Subcutaneous abdominal adipose tissue (tissue), 5 donors: ENCODE results near the gene TPSAB1.

Experiments used
- H3K27ac ChIP-seq: one replicate; pipeline ENCODE4 v1.7.0; 2013; ENCODE audit warnings: low read depth, mild to moderate bottlenecking, inconsistent platforms, low read length, moderate library complexity
- H3K27me3 ChIP-seq, 5 donors: one replicate each; pipeline ENCODE4 v1.7.0; 2013; ENCODE audit warnings: low read length in 5 of 5, inconsistent platforms in 1 of 5; ENCODE audit not compliant: control insufficient read depth in 5 of 5, insufficient read depth in 4 of 5
- H3K36me3 ChIP-seq, 5 donors: one replicate each; pipeline ENCODE4 v1.7.0; 2013; ENCODE audit warnings: low read length in 5 of 5; ENCODE audit not compliant: control insufficient read depth in 5 of 5, insufficient read depth in 5 of 5
- H3K4me1 ChIP-seq, 5 donors: one replicate each; pipeline ENCODE4 v1.7.0; 2013; ENCODE audit warnings: low read length in 5 of 5, mild to moderate bottlenecking in 3 of 5, moderate library complexity in 1 of 5; ENCODE audit not compliant: control insufficient read depth in 5 of 5, insufficient read depth in 5 of 5
- H3K4me3 ChIP-seq, 5 donors: one replicate each; pipeline ENCODE4 v1.7.0; 2013; ENCODE audit warnings: low read length in 5 of 5, low read depth in 1 of 5
- H3K9ac ChIP-seq, 5 donors: one replicate each; pipeline ENCODE4 v1.7.0; 2013; ENCODE audit warnings: low read length in 5 of 5, mild to moderate bottlenecking in 4 of 5, moderate library complexity in 3 of 5
- H3K9me3 ChIP-seq, 5 donors: one replicate each; pipeline ENCODE4 v1.7.0; 2013; ENCODE audit warnings: low read length in 5 of 5; ENCODE audit not compliant: control insufficient read depth in 5 of 5
- donor health status: healthy.
- donor health status: healthy.
- donor health status: healthy.
- donor health status: healthy.
- donor health status: healthy.

TPSAB1 gene

GRCh38 chr16:1258906-1259759 lies 18.6 kb downstream of the TPSAB1 start:
- H3K36me3 ChIP-seq: no peaks in the 10 kb centered on the region
- H3K4me1 ChIP-seq: no peaks in the 10 kb centered on the region
- H3K9ac ChIP-seq: no peak overlapping the region
- H3K4me3 ChIP-seq: no peak overlapping the region
- no peaks in the 10 kb centered on the region for H3K9me3 ChIP-seq
- H3K27ac ChIP-seq: no peak overlapping the region
- peaks cover 32 to 59% (median 49%) of the 10 kb centered on the region in 5 donors for H3K27me3 ChIP-seq

GRCh38 chr16:1259760-1260068 lies 19.2 kb downstream of the TPSAB1 start:
- Histone ChIP-seq H3K4me3 (no peak overlapping the region), H3K36me3 (no peaks in the 10 kb centered on the region), H3K27ac (no peak overlapping the region), H3K9ac (no peak overlapping the region), H3K27me3 (peaks cover 32 to 59% (median 49%) of the 10 kb centered on the region in 5 donors), H3K4me1 (no peaks in the 10 kb centered on the region), H3K9me3 (no peaks in the 10 kb centered on the region)

GRCh38 chr16:1260101-1260680 lies 19.7 kb downstream of the TPSAB1 start:
- no peak overlapping the region for H3K4me3 ChIP-seq
- no peaks in the 10 kb centered on the region for H3K4me1 ChIP-seq
- H3K36me3 ChIP-seq: no peaks in the 10 kb centered on the region
- H3K9ac ChIP-seq: no peak overlapping the region
- H3K9me3 ChIP-seq: no peaks in the 10 kb centered on the region
- H3K27ac ChIP-seq: no peak overlapping the region
- peaks cover 32 to 59% (median 49%) of the 10 kb centered on the region in 5 donors for H3K27me3 ChIP-seq

GRCh38 chr16:1261131-1261892 lies 20.8 kb downstream of the TPSAB1 start:
- H3K9ac ChIP-seq: no peak overlapping the region
- no peaks in the 10 kb centered on the region for H3K9me3 ChIP-seq
- H3K27ac ChIP-seq: no peak overlapping the region
- H3K4me3 ChIP-seq: no peak overlapping the region
- H3K27me3 ChIP-seq: peaks cover 32 to 62% (median 50%) of the 10 kb centered on the region in 5 donors
- H3K4me1 ChIP-seq: no peaks in the 10 kb centered on the region
- H3K36me3 ChIP-seq: no peaks in the 10 kb centered on the region

GRCh38 chr16:1262210-1262845 lies 21.8 kb downstream of the TPSAB1 start:
- Histone ChIP-seq H3K27ac (no peak overlapping the region), H3K27me3 (peaks cover 23 to 56% (median 47%) of the 10 kb centered on the region in 5 donors), H3K9ac (no peak overlapping the region), H3K36me3 (no peaks in the 10 kb centered on the region), H3K9me3 (peaks cover 0 to 3% (median 0%) of the 10 kb centered on the region in 5 donors), H3K4me3 (no peak overlapping the region), H3K4me1 (no peaks in the 10 kb centered on the region)

- Histone ChIP-seq H3K4me1 (no peaks in the 10 kb centered on the region), H3K9me3 (peaks cover 0 to 3% (median 0%) of the 10 kb centered on the region in 5 donors), H3K4me3 (no peak overlapping the region), H3K27ac (no peak overlapping the region), H3K36me3 (no peaks in the 10 kb centered on the region), H3K27me3 (peaks cover 20 to 52% (median 47%) of the 10 kb centered on the region in 5 donors), H3K9ac (no peak overlapping the region)
Measured at GRCh38 chr16:1262846-1263221, 22.3 kb downstream of the TPSAB1 start.

GRCh38 chr16:1263591-1264344 lies 23.3 kb downstream of the TPSAB1 start:
- H3K27ac ChIP-seq: no peak overlapping the region
- peaks cover 19 to 49% (median 43%) of the 10 kb centered on the region in 5 donors for H3K27me3 ChIP-seq
- H3K36me3 ChIP-seq: no peaks in the 10 kb centered on the region
- H3K4me1 ChIP-seq: no peaks in the 10 kb centered on the region
- H3K4me3 ChIP-seq: no peak overlapping the region
- H3K9me3 ChIP-seq: peaks cover 0 to 3% (median 0%) of the 10 kb centered on the region in 5 donors
- H3K9ac ChIP-seq: no peak overlapping the region

- Histone ChIP-seq H3K9ac (no peak overlapping the region), H3K27me3 (peaks cover 16 to 42% (median 36%) of the 10 kb centered on the region in 5 donors), H3K4me1 (no peaks in the 10 kb centered on the region), H3K27ac (no peak overlapping the region), H3K36me3 (no peaks in the 10 kb centered on the region), H3K9me3 (peaks cover 0 to 3% (median 0%) of the 10 kb centered on the region in 5 donors), H3K4me3 (no peak overlapping the region)
Measured at GRCh38 chr16:1264345-1265089, 24.0 kb downstream of the TPSAB1 start.

- Histone ChIP-seq H3K9ac (no peak overlapping the region), H3K4me1 (no peaks in the 10 kb centered on the region), H3K27ac (no peak overlapping the region), H3K9me3 (peaks cover 0 to 3% (median 0%) of the 10 kb centered on the region in 5 donors), H3K36me3 (no peaks in the 10 kb centered on the region), H3K27me3 (peaks cover 9 to 35% (median 29%) of the 10 kb centered on the region in 5 donors), H3K4me3 (no peak overlapping the region)
Measured at GRCh38 chr16:1265090-1265630, 24.7 kb downstream of the TPSAB1 start.
